ENCODE results near the gene PGBD5.

- TF ChIP-seq CTCF (optimal IDR thresholded peaks at IDR 0.05 in 1 of 3, IDR thresholded peaks at IDR 0.05 in 1 of 3, conservative IDR thresholded peaks at IDR 0.05 in 1 of 3; ENCODE audit: extremely low read depth in 1 of 3, insufficient read depth in 2 of 3, low read length in 3 of 3) (no peak), EZH2 (IDR thresholded peaks at IDR 0.05; ENCODE audit: low read length) (no peak)
These were observed 83.4 kb downstream of the PGBD5 start for GRCh38 chr1:230342699-230343098.

Data from keratinocyte (primary cell).